Neural cell (in vitro differentiated cells): ENCODE data around the gene SMU1. TPM values are rescaled to one million over a fixed set of nuclear protein-coding genes. Genes with fewer than 3 reads are reported as not detected.

ENCODE experiments used
- H2AFZ ChIP-seq: fragments of 200-600, 300-800 bp; sonication (generic), shearing (Covaris generic); 2 replicates; pipeline ENCODE4 v1.6.0; 2014; ENCODE audit warnings: low read depth, mild to moderate bottlenecking, antibody characterized with exemption, low read length, moderate library complexity
- H3F3A ChIP-seq: fragments of 200-600 bp; shearing (Covaris generic); 2 replicates; pipeline ENCODE4 v1.6.1; 2016; ENCODE audit warnings: mild to moderate bottlenecking, moderate library complexity, mixed read lengths, antibody characterized with exemption, low read length; ENCODE audit not compliant: insufficient read depth, poor library complexity, severe bottlenecking
- H3K27ac ChIP-seq: fragments of 200-600, 300-800 bp; sonication (generic), shearing (Covaris generic); 2 replicates; pipeline ENCODE4 v1.5.1; 2014; ENCODE audit warnings: mild to moderate bottlenecking, low read length, moderate library complexity
- H3K27me3 ChIP-seq: fragments of 300-800, 200-600 bp; sonication (generic), shearing (Covaris generic); 2 replicates; pipeline ENCODE4 v1.6.0; 2014; ENCODE audit warnings: mild to moderate bottlenecking, low read depth, low read length, moderate library complexity; ENCODE audit not compliant: insufficient read depth
- H3K36me3 ChIP-seq: fragments of 300-800, 200-600 bp; sonication (generic), shearing (Covaris generic); 2 replicates; pipeline ENCODE4 v1.5.1; 2014; ENCODE audit warnings: mild to moderate bottlenecking, antibody characterized with exemption, low read length, moderate library complexity; ENCODE audit not compliant: insufficient read depth
- H3K4me2 ChIP-seq: fragments of 300-800, 200-600 bp; sonication (generic), shearing (Covaris generic); 2 replicates; pipeline ENCODE4 v1.6.0; 2014; ENCODE audit warnings: mild to moderate bottlenecking, low read length
- H3K4me3 ChIP-seq: fragments of 300-800, 200-600 bp; sonication (generic), shearing (Covaris generic); 2 replicates; pipeline ENCODE4 v1.5.1; 2014; ENCODE audit warnings: mild to moderate bottlenecking, low read length, moderate library complexity
- H3K79me2 ChIP-seq: fragments of 200-600 bp; shearing (Covaris generic); replicated peaks from 2 replicates; pipeline ENCODE4 v1.6.0; 2014; ENCODE audit warnings: mild to moderate bottlenecking, low read length, moderate library complexity; ENCODE audit not compliant: insufficient read depth
- H3K9ac ChIP-seq: fragments of 300-800, 200-600 bp; sonication (generic), shearing (Covaris generic); 2 replicates; pipeline ENCODE4 v1.6.1; 2016; ENCODE audit warnings: mild to moderate bottlenecking, low read length, mixed read lengths
- H3K9me2 ChIP-seq: fragments of 200-600 bp; shearing (Covaris generic); 2 replicates; pipeline ENCODE4 v1.6.1; 2016; ENCODE audit warnings: mild to moderate bottlenecking, low read length, mixed read lengths; ENCODE audit not compliant: insufficient read depth
- H3K9me3 ChIP-seq: fragments of 200-600, 300-800 bp; sonication (generic), shearing (Covaris generic); 2 replicates; pipeline ENCODE4 v1.6.1; 2016; ENCODE audit warnings: mild to moderate bottlenecking, mixed run types, low read length, moderate library complexity, mixed read lengths
- H4K20me1 ChIP-seq: fragments of 200-600 bp; shearing (Covaris generic); 2 replicates; pipeline ENCODE4 v1.6.1; 2016; ENCODE audit warnings: mild to moderate bottlenecking, mixed run types; ENCODE audit not compliant: insufficient read depth
- CTCF ChIP-seq: fragments of 450-650 bp; IDR thresholded peaks from 2 replicates; pipeline ENCODE4 v1.5.1; 2014; ENCODE audit warnings: antibody characterized with exemption, mild to moderate bottlenecking, moderate library complexity; ENCODE audit not compliant: poor library complexity, severe bottlenecking
- EP300 ChIP-seq: fragments of 450-650 bp; conservative IDR thresholded peaks from 2 replicates; pipeline ENCODE4 v1.6.1; 2014; ENCODE audit warnings: antibody characterized with exemption, mild to moderate bottlenecking, moderate library complexity; ENCODE audit not compliant: poor library complexity, severe bottlenecking
- EZH2 ChIP-seq: fragments of 200-600, 300-800 bp; shearing (Covaris generic), sonication (generic); IDR thresholded peaks from 2 replicates; pipeline ENCODE4 v1.6.1; 2014; ENCODE audit warnings: antibody characterized with exemption, low read length, borderline replicate concordance, mild to moderate bottlenecking; ENCODE audit not compliant: insufficient read depth, poor library complexity, severe bottlenecking
- MXI1 ChIP-seq: fragments of 450-650 bp; conservative IDR thresholded peaks from 2 replicates; pipeline ENCODE4 v1.6.1; 2014; ENCODE audit warnings: antibody characterized with exemption, mild to moderate bottlenecking; ENCODE audit not compliant: poor library complexity, severe bottlenecking
- POLR2AphosphoS5 ChIP-seq: IDR thresholded peaks from 2 replicates; pipeline ENCODE4 v1.6.1; 2012
- RAD21 ChIP-seq: fragments of 450-650 bp; conservative IDR thresholded peaks from 2 replicates; pipeline ENCODE4 v1.6.1; 2014; ENCODE audit warnings: antibody characterized with exemption, mild to moderate bottlenecking, moderate library complexity
- SMC3 ChIP-seq: fragments of 450-650 bp; conservative IDR thresholded peaks from 2 replicates; pipeline ENCODE4 v1.6.1; 2014; ENCODE audit warnings: antibody characterized with exemption, mild to moderate bottlenecking, moderate library complexity; ENCODE audit not compliant: poor library complexity
- TAF1 ChIP-seq: IDR thresholded peaks from 2 replicates; pipeline ENCODE4 v1.6.1; 2012; ENCODE audit warnings: low read depth
- polyA plus RNA-seq: library from polyadenylated mRNA; depleted of rRNA; stranded (reverse); fragments of >200 nt; gene quantifications from 2 replicates; pipeline ENCODE4 v1.2.3, GENCODE V29; 2014
- TF ChIP-seq, protein P1 (sequence below): IDR thresholded peaks from 2 replicates; pipeline ENCODE4 v1.6.1; 2012; ENCODE audit warnings: borderline replicate concordance

The SMU1 gene
- polyA plus RNA-seq, 1 donor from 2014 or later = 27.4 TPM

DNA sequence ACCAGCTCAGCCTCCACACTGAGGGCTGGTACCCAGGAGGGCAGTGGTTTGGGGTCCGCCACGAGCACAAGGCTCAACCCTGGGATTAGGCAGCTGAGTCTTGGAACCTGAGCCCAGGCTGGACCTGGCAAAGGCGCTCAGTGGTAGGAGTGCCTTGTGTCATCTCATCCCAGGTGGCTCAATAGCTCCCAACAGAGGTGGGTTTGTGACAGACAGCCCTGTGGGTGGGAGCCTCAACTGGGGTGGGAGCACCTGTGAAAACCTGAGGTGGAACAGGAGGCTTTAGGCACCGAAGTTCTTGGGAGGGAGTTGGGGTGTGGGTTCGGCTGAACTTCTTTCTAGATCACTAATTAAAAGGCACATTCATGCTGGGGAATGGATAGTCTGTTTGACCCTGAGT is 35.2 kb upstream of the SMU1 start:
- no peaks in the 10 kb centered on the region for H3K9me2 ChIP-seq
- no peaks in the 10 kb centered on the region for H3K36me3 ChIP-seq
- H2AFZ ChIP-seq = no peak overlapping the region
- no peak overlapping the region for H3K27ac ChIP-seq
- H3F3A ChIP-seq = no peaks in the 10 kb centered on the region
- H3K4me3 ChIP-seq = no peak overlapping the region
- TF ChIP-seq TAF1 = no peak
- no peaks in the 10 kb centered on the region for H3K27me3 ChIP-seq
- no peaks in the 10 kb centered on the region for H4K20me1 ChIP-seq
- no peak overlapping the region for H3K4me2 ChIP-seq
- no peak overlapping the region for H3K9ac ChIP-seq
- H3K79me2 ChIP-seq = no peaks in the 10 kb centered on the region
- no peaks in the 10 kb centered on the region for H3K9me3 ChIP-seq

GRCh38 chr9:33110686-33111085 is 34.2 kb upstream of the SMU1 start:
- no peaks in the 10 kb centered on the region for H3K27me3 ChIP-seq
- H3K36me3 ChIP-seq = no peaks in the 10 kb centered on the region
- no peaks in the 10 kb centered on the region for H3K9me3 ChIP-seq
- TF ChIP-seq MXI1 = no peak
- TF ChIP-seq SMC3 = no peak
- TF ChIP-seq TAF1 = no peak
- no peak for TF ChIP-seq POLR2AphosphoS5
- TF ChIP-seq, protein P1, sequence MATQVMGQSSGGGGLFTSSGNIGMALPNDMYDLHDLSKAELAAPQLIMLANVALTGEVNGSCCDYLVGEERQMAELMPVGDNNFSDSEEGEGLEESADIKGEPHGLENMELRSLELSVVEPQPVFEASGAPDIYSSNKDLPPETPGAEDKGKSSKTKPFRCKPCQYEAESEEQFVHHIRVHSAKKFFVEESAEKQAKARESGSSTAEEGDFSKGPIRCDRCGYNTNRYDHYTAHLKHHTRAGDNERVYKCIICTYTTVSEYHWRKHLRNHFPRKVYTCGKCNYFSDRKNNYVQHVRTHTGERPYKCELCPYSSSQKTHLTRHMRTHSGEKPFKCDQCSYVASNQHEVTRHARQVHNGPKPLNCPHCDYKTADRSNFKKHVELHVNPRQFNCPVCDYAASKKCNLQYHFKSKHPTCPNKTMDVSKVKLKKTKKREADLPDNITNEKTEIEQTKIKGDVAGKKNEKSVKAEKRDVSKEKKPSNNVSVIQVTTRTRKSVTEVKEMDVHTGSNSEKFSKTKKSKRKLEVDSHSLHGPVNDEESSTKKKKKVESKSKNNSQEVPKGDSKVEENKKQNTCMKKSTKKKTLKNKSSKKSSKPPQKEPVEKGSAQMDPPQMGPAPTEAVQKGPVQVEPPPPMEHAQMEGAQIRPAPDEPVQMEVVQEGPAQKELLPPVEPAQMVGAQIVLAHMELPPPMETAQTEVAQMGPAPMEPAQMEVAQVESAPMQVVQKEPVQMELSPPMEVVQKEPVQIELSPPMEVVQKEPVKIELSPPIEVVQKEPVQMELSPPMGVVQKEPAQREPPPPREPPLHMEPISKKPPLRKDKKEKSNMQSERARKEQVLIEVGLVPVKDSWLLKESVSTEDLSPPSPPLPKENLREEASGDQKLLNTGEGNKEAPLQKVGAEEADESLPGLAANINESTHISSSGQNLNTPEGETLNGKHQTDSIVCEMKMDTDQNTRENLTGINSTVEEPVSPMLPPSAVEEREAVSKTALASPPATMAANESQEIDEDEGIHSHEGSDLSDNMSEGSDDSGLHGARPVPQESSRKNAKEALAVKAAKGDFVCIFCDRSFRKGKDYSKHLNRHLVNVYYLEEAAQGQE = no peak
- TF ChIP-seq CTCF = no peak
- no peak for TF ChIP-seq EZH2
- no peak for TF ChIP-seq RAD21
- no peak for TF ChIP-seq EP300
- no peak overlapping the region for H3K27ac ChIP-seq
- H3K4me2 ChIP-seq = no peak overlapping the region
- H2AFZ ChIP-seq = no peak overlapping the region
- no peaks in the 10 kb centered on the region for H4K20me1 ChIP-seq
- no peaks in the 10 kb centered on the region for H3K79me2 ChIP-seq
- H3F3A ChIP-seq = no peaks in the 10 kb centered on the region
- H3K9me2 ChIP-seq = no peaks in the 10 kb centered on the region
- H3K9ac ChIP-seq = no peak overlapping the region
- no peak overlapping the region for H3K4me3 ChIP-seq
